Measurements from ENCODE around the gene ATAD5. TPM values are rescaled to one million over a fixed set of nuclear protein-coding genes. Genes with fewer than 3 reads are reported as not detected.
A peak's percentile ranks its signal among the peaks of the same experiment; 100 is the strongest.
"Not testable (repeated sequence)": the region's sequence is repeated elsewhere in the genome, so short reads cannot be mapped to it uniquely, and the experiment has no call there.

The ATAD5 gene
- total RNA-seq, 1 donor from 2014 or later: 1.6 TPM

DNA sequence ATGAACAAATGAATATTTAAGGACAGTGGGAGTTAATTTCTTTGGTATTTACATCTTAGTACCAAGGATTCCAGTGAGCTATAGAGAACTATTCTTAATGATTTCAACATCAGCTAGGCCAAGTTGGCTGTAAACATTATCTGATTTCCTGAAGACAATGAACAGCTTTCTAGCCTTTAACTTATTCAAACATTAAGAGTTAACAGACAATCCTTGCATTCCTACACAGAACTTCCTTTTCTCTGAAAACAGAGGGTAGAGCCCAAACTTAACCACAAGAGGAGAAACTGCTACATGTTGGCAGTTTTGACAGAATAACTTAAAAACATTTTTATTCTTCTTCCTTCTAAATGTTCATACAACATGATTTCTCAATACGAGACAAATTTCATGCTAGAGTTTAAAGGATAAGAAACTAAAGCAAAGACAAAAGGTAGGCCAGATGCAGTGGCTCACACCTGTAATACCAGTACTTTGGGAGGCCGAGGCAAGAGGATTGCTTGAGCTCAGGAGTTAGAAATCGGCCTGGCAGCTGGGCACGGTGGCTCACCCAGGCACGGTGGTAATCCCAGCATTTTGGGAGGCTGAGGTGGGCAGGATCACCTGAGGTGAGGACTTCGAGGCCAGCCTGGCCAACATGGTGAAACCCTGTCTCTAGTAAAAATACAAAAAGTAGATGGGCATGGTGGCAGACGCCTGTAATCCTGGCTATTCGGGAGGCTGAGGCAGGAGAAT, 11.6 kb upstream of the ATAD5 start:
- intact Hi-C loops (cut with DNase I): no loop called here
- peak overlapping the region; percentile 4 for H3K4me3 ChIP-seq
- H3K4me1 ChIP-seq: peaks cover 50% of the 10 kb centered on the region
- DNase-seq (no peak), ATAC-seq (no peak)
- TF ChIP-seq, protein P1, sequence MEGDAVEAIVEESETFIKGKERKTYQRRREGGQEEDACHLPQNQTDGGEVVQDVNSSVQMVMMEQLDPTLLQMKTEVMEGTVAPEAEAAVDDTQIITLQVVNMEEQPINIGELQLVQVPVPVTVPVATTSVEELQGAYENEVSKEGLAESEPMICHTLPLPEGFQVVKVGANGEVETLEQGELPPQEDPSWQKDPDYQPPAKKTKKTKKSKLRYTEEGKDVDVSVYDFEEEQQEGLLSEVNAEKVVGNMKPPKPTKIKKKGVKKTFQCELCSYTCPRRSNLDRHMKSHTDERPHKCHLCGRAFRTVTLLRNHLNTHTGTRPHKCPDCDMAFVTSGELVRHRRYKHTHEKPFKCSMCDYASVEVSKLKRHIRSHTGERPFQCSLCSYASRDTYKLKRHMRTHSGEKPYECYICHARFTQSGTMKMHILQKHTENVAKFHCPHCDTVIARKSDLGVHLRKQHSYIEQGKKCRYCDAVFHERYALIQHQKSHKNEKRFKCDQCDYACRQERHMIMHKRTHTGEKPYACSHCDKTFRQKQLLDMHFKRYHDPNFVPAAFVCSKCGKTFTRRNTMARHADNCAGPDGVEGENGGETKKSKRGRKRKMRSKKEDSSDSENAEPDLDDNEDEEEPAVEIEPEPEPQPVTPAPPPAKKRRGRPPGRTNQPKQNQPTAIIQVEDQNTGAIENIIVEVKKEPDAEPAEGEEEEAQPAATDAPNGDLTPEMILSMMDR (IDR thresholded peaks at IDR 0.05): no peak
- H3K27ac ChIP-seq: peak overlapping the region; percentile 27
- H3K36me3 ChIP-seq: no peaks in the 10 kb centered on the region
- no peaks in the 10 kb centered on the region for H3K9me3 ChIP-seq
- no peaks in the 10 kb centered on the region for H3K27me3 ChIP-seq (ENCODE audit: low read depth)

DNA sequence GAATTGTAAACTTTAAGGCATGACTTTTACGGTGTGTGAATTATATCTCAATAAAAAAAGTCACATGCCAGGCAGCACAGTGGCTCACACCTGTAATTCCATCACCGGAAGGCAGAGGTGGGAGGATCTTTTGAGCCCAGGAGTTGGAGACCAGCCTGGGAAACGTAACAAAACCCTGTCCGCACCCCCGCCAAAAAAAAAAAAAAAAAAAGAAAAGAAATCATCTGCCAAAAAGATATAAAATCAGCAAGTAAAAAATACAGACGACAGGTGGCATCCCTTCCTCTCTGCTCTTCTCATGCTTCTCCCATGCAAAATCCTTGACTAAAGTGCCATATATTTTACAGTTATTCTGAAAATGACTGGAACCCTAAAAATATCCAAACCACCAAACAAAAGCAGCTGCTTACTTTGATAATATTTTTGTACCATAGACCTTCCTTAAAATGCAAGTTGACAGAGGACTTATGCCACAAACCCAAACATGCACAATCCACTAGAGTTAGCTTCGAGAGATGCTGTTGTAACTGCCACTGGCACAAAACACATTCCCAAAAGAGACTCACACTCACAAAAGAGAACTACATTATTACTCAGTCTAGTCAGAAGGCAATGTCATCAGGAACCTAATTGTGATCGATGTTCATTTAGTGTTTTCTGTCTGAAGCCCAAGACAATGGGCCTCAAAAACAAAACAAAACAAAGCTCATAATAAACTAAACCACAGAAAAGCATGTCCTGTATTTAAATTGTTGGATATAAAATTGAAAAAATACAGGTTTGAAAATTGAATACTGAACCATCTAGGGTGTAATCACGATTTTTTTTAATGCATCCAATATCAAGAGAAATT, 9.7 kb upstream of the ATAD5 start:
- H3K4me3 ChIP-seq: peak overlapping the region; percentile 86
- DNase-seq (no peak), ATAC-seq (no peak)
- intact Hi-C loops (cut with DNase I): no loop called here
- TF ChIP-seq, protein P1 (IDR thresholded peaks at IDR 0.05): no peak
- no peaks in the 10 kb centered on the region for H3K27me3 ChIP-seq (ENCODE audit: low read depth)
- H3K36me3 ChIP-seq: no peaks in the 10 kb centered on the region
- peak overlapping the region; percentile 56 for H3K27ac ChIP-seq
- no peaks in the 10 kb centered on the region for H3K9me3 ChIP-seq
- H3K4me1 ChIP-seq: peaks cover 59% of the 10 kb centered on the region

DNA sequence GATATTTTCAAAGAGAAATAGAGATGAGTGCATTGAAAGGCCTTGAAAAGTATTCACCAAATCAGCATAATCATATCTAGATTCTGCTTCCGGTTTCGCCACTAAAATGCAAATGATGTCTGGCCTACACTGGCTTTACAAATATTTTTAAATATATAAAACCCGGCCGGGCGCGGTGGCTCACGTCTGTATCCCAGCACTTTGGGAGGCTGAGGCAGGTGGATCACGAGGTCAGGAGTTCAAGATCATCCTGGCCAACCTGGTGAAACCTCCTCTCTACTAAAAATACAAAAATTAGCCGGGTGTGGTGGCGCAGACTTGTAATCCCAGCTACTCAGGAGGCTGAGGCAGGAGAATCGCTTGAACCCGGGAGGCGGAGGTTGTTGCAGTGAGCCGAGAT, 8.8 kb upstream of the ATAD5 start:
- ATAC-seq; intact Hi-C loops (cut with DNase I); H3K27me3 ChIP-seq (ENCODE audit: low read depth); H3K9me3 ChIP-seq; DNase-seq; H3K36me3 ChIP-seq: not testable (repeated sequence)
- H3K27ac ChIP-seq: peak overlapping the region; percentile 56
- peaks cover 59% of the 10 kb centered on the region for H3K4me1 ChIP-seq
- H3K4me3 ChIP-seq: peak overlapping the region; percentile 86

DNA sequence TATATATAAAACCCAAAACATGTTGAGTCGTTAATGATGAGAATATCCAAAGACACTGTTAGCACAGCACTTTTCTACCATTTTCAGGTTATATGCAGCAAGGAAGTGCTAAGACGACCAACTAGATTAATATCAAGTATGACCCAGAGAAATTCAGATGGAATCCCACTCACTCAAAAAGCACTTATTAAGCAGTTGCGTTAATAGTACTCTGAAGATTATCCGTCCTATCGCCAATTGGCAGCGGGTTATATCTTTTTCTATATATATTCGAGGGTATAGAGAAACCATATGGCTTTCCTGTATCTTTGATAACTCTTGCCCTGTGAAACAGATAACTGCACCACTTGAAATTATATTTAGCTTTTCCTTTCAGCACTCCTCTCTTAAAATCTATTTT, 8.3 kb upstream of the ATAD5 start:
- H3K27ac ChIP-seq: peak overlapping the region; percentile 86
- DNase-seq: no peak

DNA sequence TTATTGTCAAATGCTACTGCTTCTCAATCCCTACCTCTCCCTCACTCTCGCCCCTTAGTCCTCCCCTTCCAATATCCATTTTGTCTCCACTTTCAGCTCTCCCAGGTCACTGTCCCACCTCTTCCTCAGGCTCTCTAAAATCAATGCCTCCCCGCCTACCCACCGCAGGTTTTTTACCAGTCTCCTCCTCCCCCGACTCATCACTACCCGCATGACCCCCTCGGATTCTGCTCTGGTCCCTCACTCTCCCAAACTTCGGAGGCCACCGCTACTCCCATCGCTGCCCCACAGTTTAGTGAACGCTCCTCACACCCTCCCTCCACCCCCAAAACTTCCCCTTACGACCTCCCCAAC, 7.8 kb upstream of the ATAD5 start:
- Histone ChIP-seq H3K27me3 (ENCODE audit: low read depth) (no peaks in the 10 kb centered on the region), H3K27ac (peak overlapping the region; percentile 86), H3K9me3 (no peaks in the 10 kb centered on the region), H3K4me3 (peak overlapping the region; percentile 86), H3K36me3 (no peaks in the 10 kb centered on the region), H3K4me1 (peaks cover 56% of the 10 kb centered on the region)
- ATAC-seq (peak; percentile 30 to 39), DNase-seq (no peak)
- intact Hi-C loops (cut with DNase I): no loop called here
- TF ChIP-seq, protein P1 (IDR thresholded peaks at IDR 0.05): no peak

More for the DNA sequence above, 8.3 kb upstream of the ATAD5 start:
- peaks cover 59% of the 10 kb centered on the region for H3K4me1 ChIP-seq
- no peaks in the 10 kb centered on the region for H3K36me3 ChIP-seq
- ATAC-seq: no peak
- TF ChIP-seq, protein P1 (IDR thresholded peaks at IDR 0.05): no peak
- intact Hi-C loops (cut with DNase I): no loop called here
- H3K27me3 ChIP-seq (ENCODE audit: low read depth): no peaks in the 10 kb centered on the region
- peak overlapping the region; percentile 86 for H3K4me3 ChIP-seq
- no peaks in the 10 kb centered on the region for H3K9me3 ChIP-seq

All from lower lobe of right lung (tissue), 2 donors.